NCI-H2171 treated with DMSO at 0.1 percent for 48 hours (cell line): ENCODE data around the gene SNAI3.

Source experiments
- DNase-seq: peaks from one replicate; lab custom pipeline; 2025; lab: John Stamatoyannopoulos, UW

SNAI3 gene

DNA sequence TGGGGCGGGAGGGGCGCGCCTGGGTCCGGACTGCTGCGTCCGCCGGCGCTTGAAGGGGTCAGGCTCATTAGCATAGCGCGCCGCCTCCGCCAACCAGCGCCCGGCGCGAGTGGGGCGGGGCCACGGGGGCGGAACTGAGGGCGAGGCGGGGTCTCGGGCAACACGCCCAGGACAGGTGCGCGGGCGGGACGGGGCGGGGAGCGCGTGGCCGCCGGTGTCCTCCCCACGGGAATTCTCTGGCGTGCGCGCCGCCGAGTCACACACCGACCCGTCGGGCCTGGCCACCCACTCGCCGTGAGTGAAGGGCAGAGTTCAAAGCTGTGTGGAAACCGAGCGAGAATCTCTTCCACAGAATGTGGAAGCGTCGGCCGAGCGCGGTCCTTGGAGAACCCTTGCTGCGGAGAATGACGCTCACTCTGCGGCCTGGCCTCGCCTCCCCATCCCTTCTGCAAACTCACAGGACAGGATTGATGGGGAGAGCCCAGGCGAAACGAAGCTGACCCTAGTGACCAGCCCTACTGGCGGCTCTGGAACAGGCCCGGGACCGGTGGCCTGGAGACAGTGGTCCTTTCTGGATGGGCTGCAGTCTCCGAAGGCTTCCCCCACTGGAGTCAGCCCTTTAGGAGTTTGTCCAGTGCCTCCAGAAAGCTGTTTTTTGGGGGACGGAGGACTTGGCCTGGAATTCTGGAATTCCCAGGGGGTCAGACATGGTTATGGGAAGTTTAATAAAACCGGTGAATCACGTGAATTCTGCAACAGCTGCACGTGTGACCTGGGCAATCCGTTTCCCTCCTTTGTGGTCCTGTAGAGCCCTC is at the start of gene SNAI3:
SNAI3 (minus strand) TSS at position 69 of the 815 bp plus-strand sequence. CDS start 101 bp downstream, outside the sequence.
- peak; percentile 80 for DNase-seq

DNA sequence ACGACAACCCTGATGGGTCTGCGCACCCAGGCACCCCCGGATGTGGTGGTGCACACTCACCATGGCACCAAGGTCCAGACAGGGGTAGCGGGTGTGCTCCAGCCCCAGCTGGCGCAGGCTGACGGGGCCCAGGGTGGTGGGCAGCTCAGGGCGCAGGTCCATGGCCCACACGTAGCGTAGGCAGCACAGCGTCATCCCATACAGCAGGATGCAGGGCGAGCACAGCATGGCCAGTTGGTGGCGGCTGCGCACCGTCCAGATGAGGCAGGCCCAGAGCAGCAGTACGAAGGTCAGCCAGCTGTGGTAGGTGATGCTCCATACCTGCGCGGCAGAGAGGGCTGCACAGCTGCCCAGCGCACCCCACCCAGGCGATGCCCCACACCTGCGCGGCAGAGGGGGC is 49.8 kb upstream of the SNAI3 start:
- no peak for DNase-seq

DNA sequence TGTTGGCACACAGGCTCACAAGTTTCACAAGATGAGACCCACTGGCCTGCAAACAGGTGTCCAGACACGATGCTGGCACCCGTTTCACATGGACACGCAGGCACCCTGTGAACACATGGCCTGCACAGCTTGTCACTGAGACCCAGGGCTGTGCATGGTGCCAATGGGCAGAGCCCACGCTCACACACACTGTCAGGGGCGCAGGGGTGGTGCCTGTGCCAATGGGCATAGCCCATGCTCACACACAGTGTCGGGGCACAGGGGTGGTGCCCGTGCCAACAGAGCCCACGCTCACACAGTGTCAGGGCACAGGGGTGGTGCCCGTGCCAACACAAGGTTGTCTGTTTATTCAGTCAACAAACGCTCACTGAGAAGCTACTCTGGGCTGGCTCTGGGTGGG is 49.3 kb upstream of the SNAI3 start:
- no peak for DNase-seq

DNA sequence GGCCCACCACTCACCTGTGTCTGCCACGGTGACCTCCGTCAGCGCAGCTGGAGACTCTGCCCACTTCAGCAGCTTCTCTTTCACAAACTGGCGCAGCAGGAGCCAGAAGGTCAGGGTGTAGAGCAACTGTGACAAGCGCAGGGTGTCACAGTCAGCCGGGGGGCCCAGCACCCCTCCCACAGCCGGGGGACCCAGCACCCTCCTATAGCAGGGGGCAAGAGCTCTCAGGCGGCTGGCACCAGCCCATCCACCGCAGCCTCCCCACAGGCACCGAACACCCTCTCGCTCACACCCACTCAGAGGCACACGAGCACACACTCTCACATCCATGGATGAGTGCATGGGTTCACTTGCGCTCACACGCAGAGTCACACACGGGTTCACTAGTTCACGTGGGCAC is 48.8 kb upstream of the SNAI3 start:
- DNase-seq, result no peak

DNA sequence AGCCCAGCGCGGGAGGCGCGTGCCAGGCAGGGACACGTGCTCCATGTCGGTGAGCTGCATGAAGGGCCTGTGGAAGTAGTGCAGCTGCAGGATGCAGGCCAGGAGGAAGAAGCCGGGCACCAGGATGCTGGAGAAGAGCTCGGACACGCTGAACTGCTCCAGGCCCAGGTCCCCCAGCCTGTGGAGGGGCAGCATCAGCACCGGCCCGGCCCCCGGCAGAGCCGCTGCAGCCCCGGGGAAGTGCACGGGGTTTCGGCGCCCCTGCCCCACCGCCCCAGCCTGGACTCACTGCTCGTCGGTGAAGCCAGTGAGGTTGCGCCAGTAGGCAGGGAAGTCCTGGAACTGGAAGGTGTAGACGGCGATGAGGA is 48.0 kb upstream of the SNAI3 start:
- no peak for DNase-seq

DNA sequence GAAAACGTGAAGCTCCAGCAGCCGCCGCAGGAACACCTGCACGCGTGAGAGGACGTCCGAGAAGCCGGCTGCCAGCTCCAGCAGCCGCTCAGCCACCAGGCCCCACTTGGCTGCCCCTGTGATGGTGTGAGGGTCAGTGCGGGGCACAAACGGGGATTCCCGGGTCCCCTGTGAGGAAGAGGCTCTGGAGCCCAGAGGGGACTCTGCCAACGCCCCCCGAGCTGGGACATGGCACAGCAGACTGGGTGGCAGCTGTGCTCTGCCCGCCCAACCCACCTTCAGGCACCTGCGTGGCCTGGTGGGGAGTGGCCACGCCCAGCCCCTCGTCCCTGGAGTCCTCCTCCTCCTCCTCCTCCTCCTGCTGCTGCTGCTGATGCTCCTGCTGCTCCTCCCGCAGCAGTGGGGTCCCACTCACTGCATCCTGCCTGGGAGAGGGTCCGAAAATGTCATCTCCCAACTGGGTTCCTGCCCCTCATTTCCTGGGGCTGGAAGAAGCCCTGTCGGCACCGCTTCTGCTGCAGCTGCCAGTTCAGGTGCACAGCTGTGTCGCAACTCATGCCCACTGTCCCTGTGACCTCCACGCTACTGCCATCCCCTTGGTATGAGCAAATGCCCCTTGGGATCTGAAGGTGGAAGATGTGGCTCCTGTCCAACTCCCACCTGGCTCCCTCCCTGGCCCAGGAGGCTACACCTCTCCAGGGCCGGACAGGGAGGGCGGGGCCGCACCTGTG is 47.5 kb upstream of the SNAI3 start:
- DNase-seq, result peak; percentile 43

DNA sequence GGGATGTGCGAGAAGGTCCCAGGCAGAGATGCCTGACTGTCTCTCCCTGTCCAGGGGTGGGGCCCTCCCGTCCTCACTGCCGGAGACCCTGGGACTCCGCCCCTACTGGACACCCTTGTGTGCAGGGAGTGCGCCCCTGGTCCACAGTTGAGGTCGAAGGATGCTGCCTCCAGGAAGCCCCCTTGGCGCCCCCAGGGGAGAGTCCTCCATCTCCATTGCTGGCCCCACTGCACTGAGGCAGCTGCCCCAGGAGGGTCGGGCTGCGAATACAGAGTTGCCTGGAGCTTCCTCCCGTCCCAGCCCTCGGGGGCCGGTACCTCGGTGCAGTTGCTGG is 46.6 kb upstream of the SNAI3 start:
- DNase-seq, result no peak

DNA sequence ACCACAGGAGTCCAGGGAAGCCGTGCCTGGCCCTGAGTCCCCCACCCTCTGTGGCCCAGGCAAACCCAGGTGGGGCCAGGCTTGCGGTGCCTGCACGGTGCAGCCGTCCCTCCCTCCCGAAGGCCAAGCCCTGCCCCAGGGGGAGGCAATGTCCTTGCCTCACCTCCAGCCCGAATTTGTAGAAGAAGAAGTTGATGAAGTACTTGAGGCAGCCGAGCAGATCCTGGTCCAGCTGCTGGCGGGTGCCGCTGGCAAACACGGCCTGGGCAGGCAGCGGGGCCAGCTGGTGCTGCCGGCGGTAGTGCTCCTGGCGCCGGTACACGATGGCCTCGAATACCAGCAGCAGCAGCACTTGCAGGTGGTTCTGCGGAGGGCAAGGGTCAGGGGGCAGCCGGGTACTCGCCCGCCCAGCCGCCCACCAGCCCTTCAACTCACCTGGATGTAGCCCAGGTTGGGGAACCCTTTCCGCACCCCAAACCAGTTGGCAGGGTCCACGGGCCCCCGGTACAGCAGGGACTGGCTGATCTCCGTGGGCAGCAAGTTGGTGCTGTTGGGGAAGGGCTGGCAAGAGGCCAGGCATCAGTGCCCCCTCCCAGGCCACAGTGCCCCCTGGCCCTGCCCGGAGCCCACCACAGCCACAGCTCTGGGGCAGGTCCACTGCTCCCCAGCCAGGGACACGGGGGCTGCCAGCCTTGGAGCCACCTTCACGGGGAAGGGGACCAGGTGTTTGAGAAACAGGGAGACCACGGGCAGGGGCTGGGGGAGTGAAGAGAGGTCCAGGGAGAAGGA is 46.1 kb upstream of the SNAI3 start:
- DNase-seq, result peak; percentile 69

DNA sequence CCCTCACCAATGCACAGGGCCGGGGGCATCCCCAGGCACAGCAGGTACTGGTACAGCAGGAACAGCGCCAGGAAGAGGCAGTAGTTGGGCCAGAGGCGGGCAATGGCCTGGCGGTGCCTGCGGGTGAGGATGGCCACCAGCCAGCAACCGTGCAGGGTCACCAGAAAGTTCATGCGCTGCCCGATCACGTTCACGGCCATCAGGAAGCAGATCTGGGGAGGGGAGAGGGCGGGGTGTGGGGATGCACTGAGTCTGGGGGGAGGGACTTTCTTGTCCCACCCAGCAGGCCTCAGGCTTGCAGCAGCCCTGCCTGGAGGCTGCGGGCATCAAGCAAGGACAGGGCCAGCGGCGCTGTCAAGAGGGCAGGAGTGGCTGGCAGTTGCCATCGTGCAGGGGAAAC is 45.4 kb upstream of the SNAI3 start:
- DNase-seq, result no peak

DNA sequence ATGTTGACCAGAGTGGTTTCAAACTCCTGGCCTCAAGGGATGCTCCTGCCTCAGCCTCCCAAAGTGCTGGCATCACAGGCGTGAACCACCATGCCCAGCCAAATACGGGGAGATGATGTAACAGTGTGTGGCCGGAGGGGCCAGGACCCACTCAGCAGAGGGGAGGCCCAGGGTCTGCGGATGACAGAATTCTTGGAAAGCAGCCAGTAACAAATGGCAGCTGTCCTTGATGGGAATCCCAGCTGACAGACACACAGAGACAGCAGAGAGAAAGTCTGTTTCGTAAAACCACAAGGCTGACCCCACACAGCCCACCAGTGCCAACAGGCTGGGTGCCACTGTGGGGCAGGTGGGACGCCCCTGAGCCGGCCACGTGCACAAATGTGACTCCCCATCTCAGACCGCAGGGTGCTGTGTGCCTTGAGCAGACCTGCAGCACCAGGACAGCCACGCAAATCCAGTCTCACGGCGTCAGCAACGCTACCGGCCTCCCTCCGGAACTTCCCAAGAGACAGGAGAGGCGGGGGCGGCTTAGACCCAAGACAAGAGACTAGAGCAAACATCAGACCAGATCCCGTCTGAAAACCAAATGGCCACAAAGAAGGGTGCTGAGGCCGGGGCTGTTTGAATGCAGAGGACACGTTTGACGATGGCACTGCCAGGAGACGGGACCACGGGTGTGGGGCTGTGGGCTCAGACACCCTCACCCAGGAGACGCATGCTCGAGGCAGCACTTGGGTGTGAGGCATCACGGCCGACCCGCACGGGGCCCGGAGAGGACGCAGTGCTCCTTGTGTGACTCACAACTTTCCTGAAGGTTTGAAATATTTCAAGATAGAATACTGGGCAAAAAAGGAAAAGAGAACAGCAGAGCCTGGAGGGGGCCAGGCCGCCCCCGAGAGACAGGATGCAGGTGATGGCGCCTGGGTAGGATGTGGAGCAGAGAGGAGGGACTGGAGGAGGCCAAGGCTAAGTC is 44.6 kb upstream of the SNAI3 start:
- peak; percentile 49 for DNase-seq

DNA sequence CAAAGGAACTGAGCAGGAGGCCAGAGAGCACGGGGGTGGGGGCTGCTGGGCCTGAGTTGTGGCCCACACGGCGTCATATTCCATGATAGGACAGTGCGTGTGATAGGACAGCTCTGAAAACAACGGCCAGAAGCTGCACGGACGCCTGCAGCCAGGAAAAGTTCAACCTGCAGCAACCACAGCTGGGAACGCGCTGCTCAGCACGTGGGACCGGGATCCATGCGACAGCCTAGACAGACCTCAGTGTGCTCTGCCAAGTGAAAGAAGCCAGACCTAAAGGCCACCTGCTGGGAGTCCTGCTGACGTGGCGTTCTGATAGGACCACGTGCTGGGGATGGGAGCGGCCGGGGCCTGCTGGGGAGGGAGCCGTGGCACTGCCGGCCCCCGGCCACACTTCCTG is 41.6 kb upstream of the SNAI3 start:
- DNase-seq, result peak; percentile 88

DNA sequence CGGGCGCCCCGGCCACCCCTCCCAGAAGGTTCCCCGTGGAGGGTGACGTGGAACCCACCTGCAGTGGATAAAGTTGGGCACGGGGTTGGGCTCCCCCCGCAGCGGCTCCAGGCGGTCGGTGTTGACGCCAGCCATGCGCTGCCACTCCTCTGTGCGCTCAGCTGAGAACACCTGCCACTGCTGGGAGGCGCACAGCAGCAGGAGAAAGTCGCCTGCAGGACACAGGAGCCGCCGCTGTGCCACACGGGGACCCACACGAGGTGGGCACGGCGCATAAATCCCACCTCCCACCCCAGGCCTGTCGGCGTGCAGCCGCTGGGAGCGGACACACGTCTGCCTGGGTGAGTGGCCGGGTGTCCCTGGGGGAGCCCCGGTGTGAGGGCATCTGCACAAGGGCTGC is 40.7 kb upstream of the SNAI3 start:
- DNase-seq, result no peak

DNA sequence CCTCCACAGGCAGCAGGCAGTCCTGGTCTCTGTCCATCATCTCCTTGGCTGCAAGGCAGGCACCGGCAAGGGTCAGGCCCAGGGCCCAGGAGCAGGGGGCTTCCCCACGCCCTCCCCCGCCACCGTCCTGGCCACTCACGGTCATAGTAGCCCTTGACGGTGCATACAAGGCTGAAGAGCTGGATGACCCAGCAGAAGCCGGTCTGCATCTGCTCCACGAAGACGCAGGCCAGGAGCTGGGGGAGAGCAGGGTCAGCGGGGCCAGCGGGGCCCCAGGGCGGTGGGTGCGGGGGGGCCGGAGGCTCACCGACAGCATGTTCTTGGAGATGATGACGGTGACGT is 40.1 kb upstream of the SNAI3 start:
- no peak for DNase-seq

DNA sequence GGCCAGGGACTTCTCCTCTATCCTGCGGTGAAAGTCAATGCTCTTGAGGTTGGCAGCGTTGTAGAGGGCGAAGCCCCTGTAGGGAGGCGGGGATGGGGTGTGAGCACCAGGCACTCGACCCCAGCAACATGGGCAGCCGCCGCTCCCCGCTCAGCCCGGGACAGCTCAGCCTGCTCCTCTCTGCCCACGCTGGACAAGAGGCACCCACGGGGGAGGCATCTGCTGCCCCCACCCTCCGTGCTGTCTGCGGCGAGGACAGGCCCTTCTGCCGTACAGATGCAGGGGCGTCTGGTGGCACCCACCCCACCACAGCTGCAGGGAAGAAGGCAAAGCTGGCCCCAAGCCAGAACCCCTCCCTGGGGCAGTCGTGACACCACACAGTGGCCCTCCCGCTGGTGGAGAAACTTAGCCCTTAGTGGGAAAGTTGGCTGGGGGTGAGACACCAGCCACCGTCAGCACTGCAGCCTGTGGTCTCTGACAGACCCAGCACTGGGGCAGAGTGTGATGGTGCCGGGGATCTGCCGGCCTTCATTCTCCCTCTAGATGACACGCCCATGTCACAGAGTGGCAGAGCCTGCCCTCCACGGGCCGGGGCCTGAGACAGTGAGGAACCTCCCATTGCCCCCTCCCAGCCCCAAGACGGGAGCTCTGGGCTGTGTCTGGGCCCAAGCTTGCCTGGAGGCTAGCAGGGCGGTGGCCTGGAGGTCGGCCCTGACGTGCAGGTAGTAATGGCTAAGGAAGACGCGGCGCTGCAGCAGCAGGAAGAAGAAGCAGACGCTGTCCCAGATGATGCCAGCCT is 39.5 kb upstream of the SNAI3 start:
- no peak for DNase-seq

DNA sequence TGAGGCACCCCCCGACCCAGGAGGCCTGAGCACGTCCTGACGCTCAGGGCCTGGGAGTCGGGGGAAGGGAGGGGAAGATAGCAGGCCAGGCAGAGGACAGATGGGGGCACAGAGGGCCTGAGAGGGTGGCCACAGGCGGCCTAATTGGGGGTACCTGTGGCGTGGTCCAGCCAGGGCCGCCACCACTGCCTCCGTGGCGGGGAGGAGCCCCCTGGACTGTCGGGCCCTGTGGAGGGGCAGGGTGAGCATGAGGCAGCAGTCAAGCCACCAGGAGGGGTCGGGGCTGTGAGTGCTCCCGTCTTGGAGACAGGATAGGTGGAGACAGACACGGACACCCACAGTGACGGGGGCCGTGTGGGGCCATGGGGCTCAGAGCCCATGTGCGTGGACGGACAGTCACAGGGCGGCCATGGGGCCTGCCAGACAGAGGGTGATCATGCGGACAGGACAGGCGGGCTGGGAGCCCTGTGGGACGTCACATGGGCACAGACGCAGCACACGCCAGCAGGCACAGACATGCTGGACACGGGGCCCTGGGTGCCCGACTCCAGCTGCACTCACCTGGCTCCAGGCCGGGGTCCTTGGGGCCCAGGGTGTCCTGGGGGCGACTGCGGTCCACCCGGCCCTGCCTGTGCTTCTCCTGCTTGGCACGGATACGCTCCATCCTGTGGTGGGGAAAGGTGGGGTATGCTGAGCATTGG is 38.7 kb upstream of the SNAI3 start:
- no peak for DNase-seq

DNA sequence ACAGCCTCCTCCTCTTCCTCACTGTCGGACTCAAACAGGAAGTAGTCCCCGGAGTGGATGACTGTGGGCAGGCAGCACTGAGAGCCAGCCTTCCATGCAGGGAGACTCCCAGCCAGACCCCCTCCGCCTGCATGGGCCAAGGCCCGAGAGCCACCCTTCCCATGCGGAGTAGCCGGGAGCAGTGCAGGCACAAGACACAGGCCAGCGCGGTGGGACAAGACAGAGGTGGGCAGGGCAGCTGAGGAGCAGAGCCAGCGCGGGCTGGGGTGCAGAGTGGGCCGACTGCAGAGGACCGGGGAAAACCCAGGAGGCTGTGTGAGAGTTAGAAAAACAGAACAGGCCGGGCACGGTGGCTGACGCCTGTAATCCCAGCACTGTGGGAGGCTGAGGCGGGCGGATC is 37.6 kb upstream of the SNAI3 start:
- no peak for DNase-seq

DNA sequence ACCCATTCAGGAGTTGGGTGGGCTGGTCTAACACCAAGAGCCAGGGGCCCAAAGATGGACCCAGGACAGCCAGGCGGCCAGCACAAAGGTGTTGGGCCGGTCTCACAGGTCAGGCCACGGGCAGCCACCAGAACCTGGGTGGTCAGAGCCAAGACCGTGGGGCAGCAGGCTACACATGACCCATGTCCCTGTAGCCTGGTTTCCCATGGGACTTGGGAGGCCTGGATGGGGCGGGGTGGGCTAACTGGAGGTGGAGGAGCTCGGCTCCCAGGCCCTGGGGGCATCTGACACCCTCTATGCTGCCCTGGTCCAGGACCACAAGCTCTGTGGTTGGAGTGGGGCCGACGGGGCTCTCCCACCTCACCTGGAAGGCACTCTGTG is 37.2 kb upstream of the SNAI3 start:
- no peak for DNase-seq

DNA sequence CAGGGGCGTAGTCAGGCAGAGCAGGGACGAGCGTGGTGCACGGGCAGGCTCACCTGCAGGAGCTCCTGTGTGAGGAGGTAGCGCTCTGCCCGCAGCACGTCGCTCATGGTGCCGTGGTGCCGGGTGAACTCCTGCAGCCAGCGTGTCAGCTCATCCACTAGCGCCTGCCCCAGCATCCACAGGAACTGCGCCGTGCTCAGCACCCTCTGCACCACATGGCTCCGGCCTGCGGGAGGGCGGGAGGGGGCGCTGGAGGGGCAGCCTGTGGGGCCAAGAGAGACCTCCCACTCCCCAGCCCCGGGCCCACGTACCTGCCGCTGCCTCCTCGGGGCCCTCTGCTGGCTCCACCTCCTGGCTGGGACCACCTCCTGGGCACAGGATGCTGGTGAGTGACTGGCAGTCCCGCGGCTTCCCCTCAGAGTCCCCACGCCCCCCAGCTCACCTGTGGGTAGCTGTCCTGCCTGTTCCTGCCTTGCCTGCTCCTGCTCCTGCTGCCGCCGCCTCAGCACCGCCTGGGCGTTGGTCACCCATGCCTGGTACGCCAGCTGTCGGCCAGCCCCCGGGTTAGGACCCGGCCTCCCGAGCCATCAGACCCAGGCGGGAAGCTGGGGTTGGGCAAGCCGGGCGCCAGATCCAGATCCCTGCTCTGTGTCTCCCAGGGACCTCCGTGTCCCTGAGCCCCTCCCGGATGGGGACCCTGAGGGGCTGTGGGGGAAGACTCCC is 36.6 kb upstream of the SNAI3 start:
- no peak for DNase-seq

DNA sequence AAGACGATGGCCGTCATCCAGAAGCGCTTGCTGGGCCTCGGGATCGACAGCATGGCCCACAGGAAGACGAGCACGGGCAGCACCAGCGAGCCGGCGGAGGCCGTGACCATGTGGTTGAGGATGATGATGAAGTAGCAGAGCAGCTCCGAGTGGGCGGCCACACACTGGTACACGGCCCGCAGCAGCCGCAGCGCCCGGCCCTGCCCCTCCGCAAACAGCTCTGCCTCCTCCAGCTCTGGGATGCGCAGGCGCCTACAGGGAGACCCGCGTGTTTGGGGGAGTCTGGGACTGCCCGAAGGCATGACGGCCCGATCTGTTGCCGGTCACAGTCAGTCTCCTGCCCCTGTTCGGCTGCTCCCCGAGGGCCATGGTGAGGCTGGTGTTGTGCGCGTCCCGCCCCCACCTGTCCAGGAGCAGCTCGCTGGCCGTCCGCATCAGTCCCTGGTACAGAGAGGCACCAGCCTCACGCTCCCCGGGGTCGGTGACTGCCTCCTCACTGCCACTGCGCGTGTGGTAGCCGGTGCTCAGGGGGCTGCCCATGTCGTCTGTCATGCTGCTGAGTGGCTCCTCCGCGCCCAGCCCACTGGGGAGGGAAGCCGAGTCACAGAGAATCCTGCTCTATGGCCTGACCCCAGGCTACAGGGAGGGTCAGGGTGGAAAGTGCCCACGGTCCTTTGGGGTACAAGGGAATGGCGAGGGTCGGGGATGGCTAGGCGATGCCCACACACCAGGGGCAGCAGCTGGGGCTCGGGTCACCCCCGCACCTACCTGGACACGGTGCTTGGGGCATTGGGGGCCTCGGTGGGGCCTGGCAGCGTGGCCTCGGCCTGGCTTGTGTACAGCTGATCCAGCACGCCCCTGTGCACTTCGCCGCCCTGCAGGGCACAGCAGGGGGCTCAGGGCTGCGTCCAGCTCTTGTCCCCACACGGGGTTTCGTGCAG is 35.8 kb upstream of the SNAI3 start:
- DNase-seq, result no peak
